Hematopoietic multipotent progenitor cell treated with erythropoietin and hydrocortisone succinate and interleukin-3 and kit ligand, for 17 days (in vitro differentiated cells): ENCODE measurements around the gene CRIP1.
A peak's percentile ranks its signal among the peaks of the same experiment; 100 is the strongest.

Experiments used
- DNase-seq: peaks from one replicate; pipeline ENCODE4 v3.0.0-alpha.2; 2015; ENCODE audit warnings: low spot score

The CRIP1 gene

DNA sequence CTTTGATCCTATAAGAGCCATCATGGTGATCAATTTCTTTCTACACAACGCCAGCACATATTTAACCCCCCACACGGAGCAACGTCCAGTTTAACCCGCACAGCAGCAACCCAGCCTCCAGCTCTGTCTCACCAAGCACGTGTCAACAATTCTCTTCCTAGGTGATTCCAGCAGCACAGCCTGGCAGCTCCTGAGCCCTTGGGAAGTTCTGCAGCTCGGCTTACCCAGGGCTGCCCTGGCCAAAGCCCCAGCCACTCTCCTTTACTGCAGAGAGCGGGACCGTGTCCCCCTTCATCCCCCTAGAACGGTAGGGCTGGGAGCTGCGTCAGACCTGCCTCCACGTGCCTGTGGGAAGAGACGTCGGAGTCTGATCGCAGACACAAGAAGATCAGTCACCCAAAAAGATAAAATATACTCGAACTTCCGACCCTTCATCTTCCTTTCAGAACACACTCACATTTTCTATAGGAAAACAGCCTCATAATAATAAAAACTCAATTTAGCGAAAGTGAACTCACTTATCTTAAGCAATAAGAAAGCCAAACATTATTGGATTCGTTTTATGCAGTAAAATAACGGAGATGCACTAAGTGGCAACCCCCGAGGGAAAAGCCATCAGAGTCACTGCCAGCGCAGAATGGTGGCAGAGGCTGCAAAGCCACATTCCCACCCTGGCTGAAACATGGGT, 47.3 kb downstream of the CRIP1 start:
- no peak for DNase-seq

- no peak for DNase-seq
Measured at GRCh38 chr14:105534586-105534985, 47.9 kb downstream of the CRIP1 start.

GRCh38 chr14:105536051-105536450, 49.4 kb downstream of the CRIP1 start:
- no peak for DNase-seq

GRCh38 chr14:105536691-105537579, 50.2 kb downstream of the CRIP1 start:
- no peak for DNase-seq

DNA sequence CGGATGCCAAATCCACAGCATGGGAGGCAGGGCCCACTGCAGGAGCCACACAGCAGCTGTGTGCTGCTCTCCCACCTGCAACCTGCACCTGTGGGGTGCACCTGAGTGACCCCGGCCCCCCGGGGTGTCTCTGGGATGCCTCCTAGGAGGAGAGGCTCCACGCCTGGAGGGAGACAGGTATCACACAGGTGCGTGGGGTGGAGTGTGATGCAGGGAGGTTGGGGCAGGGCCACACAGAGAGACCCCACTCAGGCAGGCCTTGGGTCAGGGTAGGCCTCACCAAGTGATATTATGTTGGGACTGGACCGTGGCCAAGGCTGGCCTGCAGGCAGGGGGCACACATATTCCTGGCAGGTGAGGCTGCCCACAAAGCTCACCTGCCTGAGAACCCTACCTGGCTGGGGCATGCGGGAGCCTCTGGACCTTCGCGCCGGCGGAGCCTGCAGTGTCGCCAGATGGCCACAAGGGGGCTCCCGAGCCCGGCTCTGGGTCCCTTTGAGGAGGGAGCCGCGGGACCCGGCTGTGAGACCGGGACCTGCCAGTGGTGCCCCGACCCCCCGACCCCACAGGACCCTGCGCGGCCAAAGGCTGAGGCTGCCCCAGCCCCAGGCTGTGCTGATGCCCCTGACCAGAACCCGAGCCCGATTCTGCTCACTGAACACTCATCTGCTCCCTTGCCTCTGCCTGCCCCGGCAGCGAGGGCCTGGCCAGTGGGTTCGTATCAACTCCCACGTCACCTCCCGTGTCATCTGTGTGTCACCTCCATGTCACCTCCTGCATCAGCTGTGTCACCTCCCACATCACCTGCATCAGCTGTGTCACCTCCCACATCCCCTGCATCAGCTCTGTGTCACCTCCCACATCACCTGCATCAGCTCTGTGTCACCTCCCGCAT, 51.1 kb downstream of the CRIP1 start:
- peak; percentile 50 for DNase-seq
